ENCODE data around the gene CHRDL1.

CHRDL1 gene

GRCh38 chrX:110743679-110744340 lies 51.8 kb downstream of the CHRDL1 start:
- DNase-seq (ENCODE audit: low read depth in 2 of 2): no peak

GRCh38 chrX:110741213-110741796 lies 54.3 kb downstream of the CHRDL1 start:
- DNase-seq (ENCODE audit: low read depth in 2 of 2): peak; percentile 5 to 8

- peak; percentile 6 to 12 for DNase-seq (ENCODE audit: low read depth in 2 of 2)
Measured at GRCh38 chrX:110734894-110735541, 60.6 kb downstream of the CHRDL1 start.

- DNase-seq (ENCODE audit: low read depth in 2 of 2): no peak
Measured at GRCh38 chrX:110734271-110734670, 61.3 kb downstream of the CHRDL1 start.

GRCh38 chrX:110733166-110733565 lies 62.5 kb downstream of the CHRDL1 start:
- no peak for DNase-seq (ENCODE audit: low read depth in 2 of 2)

- no peak for DNase-seq (ENCODE audit: low read depth in 2 of 2)
Measured at GRCh38 chrX:110732266-110732665, 63.4 kb downstream of the CHRDL1 start.

- DNase-seq (ENCODE audit: low read depth in 2 of 2): no peak
Measured at GRCh38 chrX:110723844-110724243, 71.8 kb downstream of the CHRDL1 start.

GRCh38 chrX:110722135-110722534 lies 73.5 kb downstream of the CHRDL1 start:
- DNase-seq (ENCODE audit: low read depth in 2 of 2): no peak

- DNase-seq (ENCODE audit: low read depth in 2 of 2): no peak
Measured at GRCh38 chrX:110713666-110714065, 82.0 kb downstream of the CHRDL1 start.

GRCh38 chrX:110706446-110706845 lies 89.2 kb downstream of the CHRDL1 start:
- DNase-seq (ENCODE audit: low read depth in 2 of 2): no peak

GRCh38 chrX:110703641-110704040 lies 92.0 kb downstream of the CHRDL1 start:
- DNase-seq (ENCODE audit: low read depth in 2 of 2): no peak

GRCh38 chrX:110699109-110699508 lies 96.5 kb downstream of the CHRDL1 start:
- DNase-seq (ENCODE audit: low read depth in 2 of 2): no peak

- no peak for DNase-seq (ENCODE audit: low read depth in 2 of 2)
Measured at GRCh38 chrX:110698696-110699095, 96.9 kb downstream of the CHRDL1 start.

GRCh38 chrX:110692866-110693265 lies 102.8 kb downstream of the CHRDL1 start:
- DNase-seq (ENCODE audit: low read depth in 2 of 2): no peak

GRCh38 chrX:110691446-110691845 lies 104.2 kb downstream of the CHRDL1 start:
- no peak for DNase-seq (ENCODE audit: low read depth in 2 of 2)

- no peak for DNase-seq (ENCODE audit: low read depth in 2 of 2)
Measured at GRCh38 chrX:110684653-110685052, 111.0 kb downstream of the CHRDL1 start.

GRCh38 chrX:110683925-110684324 lies 111.7 kb downstream of the CHRDL1 start:
- no peak for DNase-seq (ENCODE audit: low read depth in 2 of 2)

GRCh38 chrX:110678591-110678990 lies 117.0 kb downstream of the CHRDL1 start:
- no peak for DNase-seq (ENCODE audit: low read depth in 2 of 2)

- DNase-seq (ENCODE audit: low read depth in 2 of 2): no peak
Measured at GRCh38 chrX:110675886-110676285, 119.7 kb downstream of the CHRDL1 start.

GRCh38 chrX:110671068-110671803 lies 124.4 kb downstream of the CHRDL1 start:
- no peak for DNase-seq (ENCODE audit: low read depth in 2 of 2)

- DNase-seq (ENCODE audit: low read depth in 2 of 2): no peak
Measured at GRCh38 chrX:110669572-110669971, 126.0 kb downstream of the CHRDL1 start.

- no peak for DNase-seq (ENCODE audit: low read depth in 2 of 2)
Measured at GRCh38 chrX:110667706-110668105, 127.9 kb downstream of the CHRDL1 start.
